Measurements from ENCODE around the gene RPS2. TPM values are rescaled to one million over a fixed set of nuclear protein-coding genes. Genes with fewer than 3 reads are reported as not detected.

RPS2 gene
- total RNA-seq, 1 donor from 2014 or later: 5,082 TPM

DNA sequence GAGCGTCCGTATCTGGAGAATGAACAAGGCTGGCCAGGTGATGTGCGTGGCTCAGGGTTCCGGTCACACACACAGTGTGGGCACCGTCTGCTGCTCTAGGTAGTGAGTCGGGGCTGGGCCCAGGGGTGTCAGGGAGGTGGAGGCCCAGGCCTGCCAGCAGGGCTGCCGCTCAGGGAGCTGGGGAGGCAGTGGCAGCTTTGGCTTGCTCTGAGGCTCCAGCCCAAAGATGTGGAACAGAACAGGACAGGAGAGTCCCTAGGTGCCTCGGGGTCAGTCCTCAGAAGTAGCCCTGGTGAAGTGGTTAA lies 11.5 kb upstream of the RPS2 start:
- Histone ChIP-seq H3K36me3 (ENCODE audit: control insufficient read depth, insufficient read depth, low read length) (peaks cover 24% of the 10 kb centered on the region), H3K27me3 (ENCODE audit: control insufficient read depth, insufficient read depth, low read length) (peaks cover 3% of the 10 kb centered on the region), H3K4me3 (ENCODE audit: low read depth, low read length) (no peak overlapping the region)
- no peak for FAIRE-seq
- TF ChIP-seq CTCF (IDR thresholded peaks at IDR 0.05; ENCODE audit: insufficient read depth, low read length, severe bottlenecking): no peak
- DNase-seq (ENCODE audit: low read depth): no peak

DNA sequence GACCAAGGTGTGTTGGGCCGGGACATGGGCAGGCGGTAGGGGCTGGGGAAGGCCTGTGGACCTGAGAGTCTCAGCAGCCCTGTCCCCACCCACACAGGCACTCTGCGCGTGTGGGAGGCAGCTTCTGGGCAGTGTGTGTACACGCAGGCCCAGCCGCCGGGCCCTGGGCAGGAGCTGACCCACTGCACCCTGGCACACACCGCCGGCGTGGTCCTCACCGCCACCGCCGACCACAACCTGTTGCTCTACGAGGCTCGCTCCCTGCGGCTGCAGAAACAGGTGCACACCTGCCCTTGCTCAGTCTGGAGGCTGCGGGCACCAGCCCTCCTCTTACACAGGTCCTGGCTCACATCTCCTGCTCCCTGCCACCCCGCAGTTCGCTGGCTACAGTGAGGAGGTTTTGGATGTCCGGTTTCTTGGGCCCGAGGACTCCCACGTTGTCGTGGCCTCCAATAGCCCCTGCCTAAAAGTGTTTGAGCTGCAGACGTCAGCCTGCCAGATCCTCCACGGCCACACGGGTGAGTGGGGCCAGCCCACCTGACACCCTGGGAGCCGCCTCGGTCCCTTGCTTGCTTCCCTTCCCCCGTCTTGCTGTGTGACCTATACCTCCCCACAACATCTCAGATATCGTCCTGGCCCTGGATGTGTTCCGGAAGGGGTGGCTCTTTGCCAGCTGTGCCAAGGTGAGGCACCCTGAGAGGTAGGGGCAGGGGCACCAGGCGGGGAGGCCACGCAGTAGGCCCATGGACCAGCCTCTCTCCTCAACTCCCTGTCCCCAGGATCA lies 11.0 kb upstream of the RPS2 start:
- Histone ChIP-seq H3K4me3 (ENCODE audit: low read depth, low read length) (no peak overlapping the region), H3K27me3 (ENCODE audit: control insufficient read depth, insufficient read depth, low read length) (no peaks in the 10 kb centered on the region), H3K36me3 (ENCODE audit: control insufficient read depth, insufficient read depth, low read length) (peaks cover 24% of the 10 kb centered on the region)
- no peak for TF ChIP-seq CTCF (IDR thresholded peaks at IDR 0.05; ENCODE audit: insufficient read depth, low read length, severe bottlenecking)
- DNase-seq (ENCODE audit: low read depth) (no peak), FAIRE-seq (no peak)

DNA sequence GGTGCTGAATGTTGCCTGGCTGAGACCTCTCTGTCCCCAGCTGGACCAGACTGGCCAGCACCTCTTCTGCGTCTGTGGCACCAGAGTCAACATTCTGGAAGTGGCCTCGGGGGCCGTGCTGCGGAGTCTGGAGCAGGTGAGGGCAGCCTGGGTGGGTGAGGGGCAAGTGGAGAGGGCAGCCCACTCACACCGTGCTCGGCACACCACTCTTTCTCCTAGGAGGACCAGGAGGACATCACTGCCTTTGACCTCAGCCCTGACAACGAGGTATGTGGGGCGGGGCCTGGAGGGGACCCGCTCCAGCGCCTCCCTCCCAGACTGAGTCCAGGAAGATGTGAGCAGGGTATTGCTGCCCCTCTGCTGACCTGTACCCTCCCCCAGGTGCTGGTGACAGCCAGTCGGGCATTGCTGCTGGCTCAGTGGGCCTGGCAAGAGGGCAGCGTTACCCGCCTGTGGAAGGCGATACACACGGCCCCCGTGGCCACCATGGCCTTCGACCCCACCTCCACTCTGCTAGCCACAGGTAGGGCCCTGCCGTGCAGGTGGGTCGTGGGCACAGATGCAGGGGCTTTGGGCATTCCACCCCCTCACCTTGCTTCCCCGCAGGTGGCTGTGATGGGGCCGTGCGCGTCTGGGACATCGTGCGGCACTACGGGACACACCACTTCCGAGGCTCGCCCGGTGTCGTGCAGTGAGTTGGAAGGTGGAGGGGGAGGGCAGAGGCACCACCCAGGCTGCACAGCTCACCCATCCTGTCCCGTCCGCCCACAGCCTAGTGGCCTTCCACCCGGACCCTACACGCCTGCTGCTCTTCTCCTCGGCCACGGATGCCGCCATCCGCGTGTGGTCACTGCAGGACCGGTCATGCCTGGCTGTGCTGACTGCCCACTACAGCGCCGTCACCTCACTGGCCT lies 9.8 kb upstream of the RPS2 start:
- FAIRE-seq: no peak
- Histone ChIP-seq H3K4me3 (ENCODE audit: low read depth, low read length) (no peak overlapping the region), H3K27me3 (ENCODE audit: control insufficient read depth, insufficient read depth, low read length) (no peaks in the 10 kb centered on the region), H3K36me3 (ENCODE audit: control insufficient read depth, insufficient read depth, low read length) (peaks cover 24% of the 10 kb centered on the region)
- no peak for TF ChIP-seq CTCF (IDR thresholded peaks at IDR 0.05; ENCODE audit: insufficient read depth, low read length, severe bottlenecking)
- DNase-seq (ENCODE audit: low read depth): no peak

DNA sequence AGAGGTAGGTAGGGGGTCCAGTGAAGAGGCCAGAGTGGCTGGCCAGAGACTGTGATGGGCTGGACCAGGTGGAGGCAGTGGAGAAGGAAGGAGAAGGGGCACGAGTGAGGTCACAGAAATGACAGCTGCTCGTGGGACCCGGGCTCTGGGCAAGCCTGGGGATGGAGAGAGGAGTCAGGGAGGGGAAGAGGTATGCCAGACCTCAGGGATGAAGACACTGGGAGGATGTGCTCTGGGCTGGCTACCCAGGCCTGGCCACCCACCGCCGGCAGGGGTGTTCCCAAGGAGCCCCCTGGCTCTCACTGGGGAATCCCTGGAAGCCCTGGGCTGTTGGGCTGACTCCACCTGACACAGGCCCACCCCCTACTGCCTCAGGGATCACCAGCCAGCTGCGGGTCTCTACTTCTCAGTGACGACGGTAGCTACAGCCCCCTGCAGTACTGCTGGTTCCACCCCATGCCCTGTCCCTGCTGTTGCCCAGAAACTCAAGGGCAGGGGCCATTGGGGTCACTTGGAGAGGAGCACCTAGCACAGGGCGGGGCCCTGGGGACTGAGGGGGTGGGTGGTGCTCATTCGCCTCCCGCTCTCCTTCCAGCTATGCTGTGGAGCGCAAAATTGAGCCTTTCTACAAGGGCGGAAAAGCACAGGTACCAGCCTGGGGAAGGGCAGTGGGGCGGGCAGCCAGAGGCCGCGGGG lies 9.0 kb upstream of the RPS2 start:
- FAIRE-seq: no peak
- TF ChIP-seq CTCF (IDR thresholded peaks at IDR 0.05; ENCODE audit: insufficient read depth, low read length, severe bottlenecking): no peak
- no peak for DNase-seq (ENCODE audit: low read depth)
- Histone ChIP-seq H3K36me3 (ENCODE audit: control insufficient read depth, insufficient read depth, low read length) (peaks cover 24% of the 10 kb centered on the region), H3K27me3 (ENCODE audit: control insufficient read depth, insufficient read depth, low read length) (no peaks in the 10 kb centered on the region), H3K4me3 (ENCODE audit: low read depth, low read length) (no peak overlapping the region)

- no peak for FAIRE-seq
- Histone ChIP-seq H3K4me3 (ENCODE audit: low read depth, low read length) (peak overlapping the region; percentile 99), H3K36me3 (ENCODE audit: control insufficient read depth, insufficient read depth, low read length) (peaks cover 16% of the 10 kb centered on the region), H3K27me3 (ENCODE audit: control insufficient read depth, insufficient read depth, low read length) (no peaks in the 10 kb centered on the region)
- TF ChIP-seq CTCF (IDR thresholded peaks at IDR 0.05; ENCODE audit: insufficient read depth, low read length, severe bottlenecking): no peak
- DNase-seq (ENCODE audit: low read depth): no peak
Measured at GRCh38 chr16:1972490-1972877, 7.9 kb upstream of the RPS2 start.
